OCI-LY1 (cell line): ENCODE data around the gene FBP2.

Source experiments
- H2AFZ ChIP-seq: fragments of 200-600 bp; sonication (generic), shearing (Covaris generic); 2 replicates; pipeline ENCODE4 v1.6.0; 2014; ENCODE audit warnings: antibody characterized with exemption, mild to moderate bottlenecking, low read length
- H3F3A ChIP-seq: fragments of 200-600 bp; sonication (generic), shearing (Covaris generic); 2 replicates; pipeline ENCODE4 v1.6.0; 2014; ENCODE audit warnings: mild to moderate bottlenecking, antibody characterized with exemption, low read length, moderate library complexity; ENCODE audit not compliant: insufficient read depth
- H3K27ac ChIP-seq: fragments of 200-600 bp; sonication (generic); 2 replicates; pipeline ENCODE4 v1.5.1; 2014; ENCODE audit warnings: low read length, mixed run types, mild to moderate bottlenecking, low read depth; ENCODE audit not compliant: poor library complexity, severe bottlenecking
- H3K27me3 ChIP-seq: fragments of 200-600 bp; sonication (generic); 2 replicates; pipeline ENCODE4 v1.6.0; 2014; ENCODE audit warnings: antibody characterized with exemption, mild to moderate bottlenecking, low read length, moderate library complexity; ENCODE audit not compliant: insufficient read depth
- H3K36me3 ChIP-seq: fragments of 200-600 bp; sonication (generic); 2 replicates; pipeline ENCODE4 v1.6.1; 2014; ENCODE audit warnings: mild to moderate bottlenecking, antibody characterized with exemption, low read length, moderate library complexity, mixed read lengths; ENCODE audit not compliant: insufficient read depth
- H3K4me1 ChIP-seq: fragments of 200-600 bp; sonication (generic); 2 replicates; pipeline ENCODE4 v1.5.1; 2014; ENCODE audit warnings: mild to moderate bottlenecking, low read length, moderate library complexity; ENCODE audit not compliant: insufficient read depth, severe bottlenecking
- H3K4me2 ChIP-seq: fragments of 200-600 bp; sonication (generic), shearing (Covaris generic); 2 replicates; pipeline ENCODE4 v1.6.1; 2014; ENCODE audit warnings: low read length
- H3K4me3 ChIP-seq: fragments of 200-600 bp; sonication (generic); 2 replicates; pipeline ENCODE4 v1.5.1; 2014; ENCODE audit warnings: low read length, low read depth, mild to moderate bottlenecking, mixed read lengths; ENCODE audit not compliant: poor library complexity, severe bottlenecking
- H3K79me2 ChIP-seq: fragments of 200-600 bp; shearing (Covaris generic); 2 replicates; pipeline ENCODE4 v1.6.1; 2016; ENCODE audit warnings: mixed run types, low read length, mixed read lengths; ENCODE audit not compliant: insufficient read depth
- H3K9ac ChIP-seq: fragments of 200-600 bp; sonication (generic), shearing (Covaris generic); 2 replicates; pipeline ENCODE4 v1.6.1; 2014; ENCODE audit warnings: mild to moderate bottlenecking, low read length, mixed read lengths
- H3K9me2 ChIP-seq: fragments of 200-600 bp; sonication (generic), shearing (Covaris generic); 2 replicates; pipeline ENCODE4 v1.6.1; 2014; ENCODE audit warnings: low read depth, mild to moderate bottlenecking, low read length, mixed read lengths
- H3K9me3 ChIP-seq: fragments of 200-600 bp; shearing (Covaris generic); 2 replicates; pipeline ENCODE4 v1.6.1; 2014; ENCODE audit warnings: low read length, mixed read lengths
- H4K20me1 ChIP-seq: fragments of 200-600 bp; sonication (generic), shearing (Covaris generic); 2 replicates; pipeline ENCODE4 v1.6.0; 2016; ENCODE audit warnings: mild to moderate bottlenecking, low read length; ENCODE audit not compliant: insufficient read depth
- EZH2 ChIP-seq: fragments of 200-600 bp; sonication (generic), shearing (Covaris generic); IDR thresholded peaks from 2 replicates; pipeline ENCODE4 v1.8.0; 2017; ENCODE audit warnings: borderline replicate concordance, mixed run types, mild to moderate bottlenecking, antibody characterized with exemption, low read length, moderate library complexity, mixed read lengths
- TF ChIP-seq, protein P1 (sequence below): fragments of 200-600 bp; sonication (generic), shearing (Covaris generic); IDR thresholded peaks from 2 replicates; pipeline ENCODE4 v1.5.1; 2017; ENCODE audit warnings: mild to moderate bottlenecking, antibody characterized with exemption, low read length, moderate library complexity, mixed read lengths

FBP2 gene

DNA sequence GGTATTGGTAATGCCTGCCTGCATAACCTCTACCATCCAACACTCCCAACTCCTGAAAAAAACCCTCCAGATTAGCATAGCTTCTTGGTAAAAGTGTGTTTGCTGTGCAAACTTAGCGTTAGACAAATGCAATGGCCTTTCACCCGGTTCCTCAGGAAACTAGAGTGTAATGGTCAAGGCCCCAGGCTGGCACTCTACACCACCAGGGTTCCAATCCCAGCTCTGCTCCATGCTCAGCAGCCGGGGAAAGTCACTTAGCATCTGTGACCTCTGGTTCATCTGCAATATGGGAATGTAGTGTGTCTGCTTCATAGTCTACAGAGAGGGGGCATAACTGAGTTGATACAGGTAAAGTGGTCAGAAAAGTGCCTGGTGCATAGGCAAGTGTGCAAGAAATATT is 36.7 kb upstream of the FBP2 start:
- Histone ChIP-seq H3K4me1 (peaks cover 37% of the 10 kb centered on the region), H3K9me3 (no peaks in the 10 kb centered on the region), H3K9ac (no peak overlapping the region), H3K27me3 (no peaks in the 10 kb centered on the region; the same call in 1 of the 2 replicates), H3K79me2 (no peaks in the 10 kb centered on the region), H3K9me2 (no peaks in the 10 kb centered on the region), H3K4me3 (no peak overlapping the region), H3F3A (no peaks in the 10 kb centered on the region), H3K36me3 (no peaks in the 10 kb centered on the region), H4K20me1 (no peaks in the 10 kb centered on the region), H3K4me2 (no peak overlapping the region), H2AFZ (no peak overlapping the region), H3K27ac (no peak overlapping the region)
- TF ChIP-seq EZH2, result no peak
- TF ChIP-seq, protein P1, sequence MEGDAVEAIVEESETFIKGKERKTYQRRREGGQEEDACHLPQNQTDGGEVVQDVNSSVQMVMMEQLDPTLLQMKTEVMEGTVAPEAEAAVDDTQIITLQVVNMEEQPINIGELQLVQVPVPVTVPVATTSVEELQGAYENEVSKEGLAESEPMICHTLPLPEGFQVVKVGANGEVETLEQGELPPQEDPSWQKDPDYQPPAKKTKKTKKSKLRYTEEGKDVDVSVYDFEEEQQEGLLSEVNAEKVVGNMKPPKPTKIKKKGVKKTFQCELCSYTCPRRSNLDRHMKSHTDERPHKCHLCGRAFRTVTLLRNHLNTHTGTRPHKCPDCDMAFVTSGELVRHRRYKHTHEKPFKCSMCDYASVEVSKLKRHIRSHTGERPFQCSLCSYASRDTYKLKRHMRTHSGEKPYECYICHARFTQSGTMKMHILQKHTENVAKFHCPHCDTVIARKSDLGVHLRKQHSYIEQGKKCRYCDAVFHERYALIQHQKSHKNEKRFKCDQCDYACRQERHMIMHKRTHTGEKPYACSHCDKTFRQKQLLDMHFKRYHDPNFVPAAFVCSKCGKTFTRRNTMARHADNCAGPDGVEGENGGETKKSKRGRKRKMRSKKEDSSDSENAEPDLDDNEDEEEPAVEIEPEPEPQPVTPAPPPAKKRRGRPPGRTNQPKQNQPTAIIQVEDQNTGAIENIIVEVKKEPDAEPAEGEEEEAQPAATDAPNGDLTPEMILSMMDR, result no peak

DNA sequence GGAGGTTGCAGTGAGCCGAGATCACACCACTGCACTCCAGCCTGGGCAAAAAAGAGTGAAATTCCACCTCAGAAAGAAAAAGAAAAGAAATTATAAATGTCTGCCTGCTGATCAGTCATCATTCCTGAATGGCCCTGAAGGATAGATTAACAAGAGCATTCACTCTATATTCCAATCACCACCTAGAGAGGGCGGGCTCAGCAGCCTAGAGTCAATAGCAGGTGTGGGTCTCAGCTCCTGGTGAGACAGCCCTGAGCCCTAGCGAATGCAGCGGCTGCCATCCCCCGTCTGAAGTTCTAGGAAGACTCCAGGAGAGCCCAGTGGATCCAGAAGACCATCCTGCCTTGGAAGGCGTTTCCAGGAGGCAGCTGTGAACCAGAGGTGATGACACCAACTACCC is 33.7 kb upstream of the FBP2 start:
- Histone ChIP-seq H2AFZ (no peak overlapping the region), H3K79me2 (no peaks in the 10 kb centered on the region), H3K9me3 (no peaks in the 10 kb centered on the region), H3K4me1 (peaks cover 31% of the 10 kb centered on the region), H3K36me3 (no peaks in the 10 kb centered on the region), H3K4me3 (no peak overlapping the region), H4K20me1 (no peaks in the 10 kb centered on the region), H3K9ac (no peak overlapping the region), H3K27ac (no peak overlapping the region), H3K27me3 (no peaks in the 10 kb centered on the region), H3F3A (no peaks in the 10 kb centered on the region), H3K9me2 (no peaks in the 10 kb centered on the region), H3K4me2 (no peak overlapping the region)
- no peak for TF ChIP-seq EZH2
- TF ChIP-seq, protein P1, result no peak; the same call in 1 of the 2 replicates

DNA sequence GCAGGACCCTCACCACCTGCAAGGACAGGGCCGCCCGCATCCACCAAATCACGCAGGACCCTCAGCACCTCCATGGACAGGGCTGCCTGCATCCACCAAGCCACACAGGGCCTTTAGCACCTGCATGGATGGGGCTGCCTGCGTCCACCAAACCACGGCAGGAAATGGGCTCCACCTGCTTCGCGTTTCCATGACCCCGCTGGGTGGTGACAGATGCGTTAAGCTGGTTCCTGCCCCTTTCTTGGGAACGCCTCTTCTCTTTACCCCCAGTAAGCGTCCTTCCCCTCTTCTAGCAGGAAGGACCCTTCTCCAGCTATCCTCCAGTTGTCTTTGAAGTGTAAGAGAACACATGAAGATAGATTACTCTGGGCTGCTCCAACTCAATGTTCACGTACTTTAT is 32.2 kb upstream of the FBP2 start:
- Histone ChIP-seq H3F3A (no peaks in the 10 kb centered on the region), H3K79me2 (no peaks in the 10 kb centered on the region), H3K36me3 (no peaks in the 10 kb centered on the region), H3K4me3 (no peak overlapping the region), H3K9me3 (no peaks in the 10 kb centered on the region), H3K9me2 (no peaks in the 10 kb centered on the region), H3K4me2 (no peak overlapping the region), H3K27me3 (no peaks in the 10 kb centered on the region), H3K9ac (no peak overlapping the region), H3K4me1 (peaks cover 16% of the 10 kb centered on the region), H3K27ac (no peak overlapping the region), H2AFZ (no peak overlapping the region), H4K20me1 (no peaks in the 10 kb centered on the region)
- no peak for TF ChIP-seq EZH2
- TF ChIP-seq, protein P1, result no peak
